Parathyroid adenoma (tissue), 2 donors: Measurements from ENCODE around the gene ITPR3.

Experiments
- H2AFZ ChIP-seq: fragments of 300-600 bp; sonication (generic); one replicate; pipeline ENCODE4 v1.7.0; 2017; ENCODE audit warnings: antibody characterized with exemption, mild to moderate bottlenecking
- H3K27ac ChIP-seq: fragments of 300-600 bp; sonication (generic); one replicate; pipeline ENCODE4 v1.7.0; 2017
- H3K27me3 ChIP-seq: fragments of 300-600 bp; sonication (generic); one replicate; pipeline ENCODE4 v1.7.0; 2017; ENCODE audit warnings: low read length; ENCODE audit not compliant: control insufficient read depth, insufficient read depth
- H3K36me3 ChIP-seq: fragments of 300-600 bp; sonication (generic); one replicate; pipeline ENCODE4 v1.7.0; 2017; ENCODE audit warnings: low read length; ENCODE audit not compliant: control insufficient read depth, insufficient read depth
- H3K4me1 ChIP-seq: fragments of 300-600 bp; sonication (generic); one replicate; pipeline ENCODE4 v1.7.0; 2017; ENCODE audit warnings: control low read depth
- H3K4me2 ChIP-seq: fragments of 300-600 bp; sonication (generic); one replicate; pipeline ENCODE4 v1.7.0; 2017; ENCODE audit warnings: low read length
- H3K4me3 ChIP-seq: fragments of 300-600 bp; sonication (generic); one replicate; pipeline ENCODE4 v1.7.0; 2017; ENCODE audit warnings: low read depth, low read length
- H3K79me2 ChIP-seq: fragments of 300-600 bp; sonication (generic); one replicate; pipeline ENCODE4 v1.7.0; 2017; ENCODE audit warnings: control low read depth
- H3K9ac ChIP-seq: fragments of 300-600 bp; sonication (generic); one replicate; pipeline ENCODE4 v1.7.0; 2017; ENCODE audit warnings: mild to moderate bottlenecking
- H3K9me3 ChIP-seq: fragments of 300-600 bp; sonication (generic); one replicate; pipeline ENCODE4 v1.7.0; 2017; ENCODE audit warnings: low read length; ENCODE audit not compliant: control insufficient read depth
- TF ChIP-seq, protein P1 (sequence below): fragments of 300-600 bp; sonication (generic); IDR thresholded peaks from one replicate; pipeline ENCODE4 v1.7.0; 2017; ENCODE audit warnings: antibody characterized with exemption, mild to moderate bottlenecking
- donor health status: primary hyperparathyroidism.

The ITPR3 gene

GRCh38 chr6:33638556-33638955 is 17.4 kb downstream of the ITPR3 start:
- no peak overlapping the region for H3K4me3 ChIP-seq
- peaks cover 2% of the 10 kb centered on the region for H3K4me1 ChIP-seq
- H3K9ac ChIP-seq: no peak overlapping the region

GRCh38 chr6:33639559-33639958 is 18.4 kb downstream of the ITPR3 start:
- no peak overlapping the region for H3K4me2 ChIP-seq
- no peak overlapping the region for H3K4me3 ChIP-seq
- H3K36me3 ChIP-seq: no peaks in the 10 kb centered on the region
- no peak overlapping the region for H2AFZ ChIP-seq
- TF ChIP-seq, protein P1, sequence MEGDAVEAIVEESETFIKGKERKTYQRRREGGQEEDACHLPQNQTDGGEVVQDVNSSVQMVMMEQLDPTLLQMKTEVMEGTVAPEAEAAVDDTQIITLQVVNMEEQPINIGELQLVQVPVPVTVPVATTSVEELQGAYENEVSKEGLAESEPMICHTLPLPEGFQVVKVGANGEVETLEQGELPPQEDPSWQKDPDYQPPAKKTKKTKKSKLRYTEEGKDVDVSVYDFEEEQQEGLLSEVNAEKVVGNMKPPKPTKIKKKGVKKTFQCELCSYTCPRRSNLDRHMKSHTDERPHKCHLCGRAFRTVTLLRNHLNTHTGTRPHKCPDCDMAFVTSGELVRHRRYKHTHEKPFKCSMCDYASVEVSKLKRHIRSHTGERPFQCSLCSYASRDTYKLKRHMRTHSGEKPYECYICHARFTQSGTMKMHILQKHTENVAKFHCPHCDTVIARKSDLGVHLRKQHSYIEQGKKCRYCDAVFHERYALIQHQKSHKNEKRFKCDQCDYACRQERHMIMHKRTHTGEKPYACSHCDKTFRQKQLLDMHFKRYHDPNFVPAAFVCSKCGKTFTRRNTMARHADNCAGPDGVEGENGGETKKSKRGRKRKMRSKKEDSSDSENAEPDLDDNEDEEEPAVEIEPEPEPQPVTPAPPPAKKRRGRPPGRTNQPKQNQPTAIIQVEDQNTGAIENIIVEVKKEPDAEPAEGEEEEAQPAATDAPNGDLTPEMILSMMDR: no peak
- no peaks in the 10 kb centered on the region for H3K4me1 ChIP-seq
- H3K79me2 ChIP-seq: no peaks in the 10 kb centered on the region
- H3K27ac ChIP-seq: no peak overlapping the region
- H3K9me3 ChIP-seq: no peaks in the 10 kb centered on the region
- no peaks in the 10 kb centered on the region for H3K27me3 ChIP-seq
- H3K9ac ChIP-seq: no peak overlapping the region

More at GRCh38 chr6:33638556-33638955, 17.4 kb downstream of the ITPR3 start:
- Histone ChIP-seq H3K4me2 (no peak overlapping the region), H3K79me2 (no peaks in the 10 kb centered on the region), H3K27me3 (no peaks in the 10 kb centered on the region), H3K27ac (no peak overlapping the region), H3K36me3 (no peaks in the 10 kb centered on the region), H3K9me3 (no peaks in the 10 kb centered on the region), H2AFZ (no peak overlapping the region)
- TF ChIP-seq, protein P1: no peak

DNA sequence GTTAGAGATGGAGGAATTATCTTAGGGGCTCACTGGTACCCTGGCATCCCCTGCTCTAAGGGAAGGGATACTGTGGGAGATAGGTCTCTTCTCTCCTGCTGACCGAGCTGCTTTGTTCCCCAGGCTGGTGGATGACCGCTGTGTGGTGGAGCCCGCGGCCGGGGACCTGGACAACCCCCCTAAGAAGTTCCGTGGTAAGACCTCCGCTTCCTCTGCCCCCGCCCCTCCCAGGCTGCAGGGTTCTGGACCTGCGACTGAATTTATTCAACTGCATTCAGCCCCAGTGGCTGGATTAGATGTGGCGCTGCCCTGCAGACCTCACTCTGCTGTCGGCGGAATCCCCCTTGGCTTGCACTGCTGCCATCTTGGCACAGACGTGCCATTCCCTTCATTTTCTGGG is 19.2 kb downstream of the ITPR3 start:
- no peaks in the 10 kb centered on the region for H3K9me3 ChIP-seq
- no peak overlapping the region for H2AFZ ChIP-seq
- H3K4me1 ChIP-seq: no peaks in the 10 kb centered on the region
- no peak overlapping the region for H3K4me3 ChIP-seq
- H3K4me2 ChIP-seq: no peak overlapping the region
- no peaks in the 10 kb centered on the region for H3K36me3 ChIP-seq
- TF ChIP-seq, protein P1: no peak
- H3K27ac ChIP-seq: no peak overlapping the region
- H3K79me2 ChIP-seq: no peaks in the 10 kb centered on the region
- H3K9ac ChIP-seq: no peak overlapping the region
- no peaks in the 10 kb centered on the region for H3K27me3 ChIP-seq

- no peak overlapping the region for H2AFZ ChIP-seq
- no peaks in the 10 kb centered on the region for H3K36me3 ChIP-seq
- no peaks in the 10 kb centered on the region for H3K27me3 ChIP-seq
- no peaks in the 10 kb centered on the region for H3K9me3 ChIP-seq
- no peaks in the 10 kb centered on the region for H3K4me1 ChIP-seq
- H3K4me2 ChIP-seq: no peak overlapping the region
- no peak overlapping the region for H3K4me3 ChIP-seq
- no peaks in the 10 kb centered on the region for H3K79me2 ChIP-seq
- no peak overlapping the region for H3K27ac ChIP-seq
- TF ChIP-seq, protein P1: no peak
- H3K9ac ChIP-seq: no peak overlapping the region
These were observed 20.0 kb downstream of the ITPR3 start for GRCh38 chr6:33641144-33641543.

DNA sequence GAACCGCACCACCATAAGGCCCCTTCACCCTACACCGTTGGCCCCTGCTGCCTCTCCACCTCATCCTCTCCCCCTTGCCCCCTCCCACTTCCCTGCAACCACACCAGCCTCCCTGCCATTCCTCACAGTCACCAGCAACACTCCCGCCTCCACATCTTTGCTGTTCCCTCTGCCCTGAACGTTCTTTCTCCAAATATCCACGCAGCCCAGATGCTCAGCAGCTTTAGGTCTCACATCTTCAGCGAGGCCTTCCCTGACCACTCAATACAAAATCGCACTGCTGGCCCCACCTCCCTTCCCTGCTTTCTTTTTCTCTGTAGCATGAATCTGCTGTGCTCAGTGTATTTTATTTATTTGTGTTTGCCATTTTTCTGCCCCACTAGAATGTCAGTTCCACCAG is 20.5 kb downstream of the ITPR3 start:
- no peaks in the 10 kb centered on the region for H3K79me2 ChIP-seq
- no peak overlapping the region for H3K9ac ChIP-seq
- H3K4me3 ChIP-seq: no peak overlapping the region
- no peak overlapping the region for H3K27ac ChIP-seq
- H2AFZ ChIP-seq: no peak overlapping the region
- TF ChIP-seq, protein P1: no peak
- no peaks in the 10 kb centered on the region for H3K4me1 ChIP-seq
- no peaks in the 10 kb centered on the region for H3K36me3 ChIP-seq
- no peaks in the 10 kb centered on the region for H3K9me3 ChIP-seq
- no peak overlapping the region for H3K4me2 ChIP-seq
- H3K27me3 ChIP-seq: no peaks in the 10 kb centered on the region
